ENCODE measurements around the gene CASP9.

DNA sequence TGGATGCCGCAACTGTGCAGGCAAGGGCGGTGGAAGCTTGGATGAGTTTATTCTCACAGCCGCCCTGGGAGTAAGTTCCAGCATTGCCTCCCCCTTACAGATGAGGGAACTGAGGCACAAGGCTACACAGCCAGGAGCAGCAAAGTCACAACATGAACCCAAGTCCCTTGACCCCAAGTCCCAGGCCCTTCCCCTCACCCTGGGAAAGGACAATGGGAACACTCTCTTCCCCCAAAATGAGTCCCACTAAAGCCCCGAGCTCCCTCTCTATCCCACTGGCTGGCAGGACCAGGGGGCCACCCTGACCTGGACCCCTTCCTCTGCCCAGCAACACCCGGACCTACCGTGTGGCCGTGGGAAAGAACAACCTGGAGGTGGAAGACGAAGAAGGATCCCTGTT lies 81.9 kb downstream of the CASP9 start:
- TF ChIP-seq RCOR2 (CRISPR knock-in tag; IDR thresholded peaks at IDR 0.05) (no peak), ZNF10 (CRISPR knock-in tag; IDR thresholded peaks at IDR 0.05; ENCODE audit: borderline replicate concordance, low read depth) (no peak), TCF7 (IDR thresholded peaks at IDR 0.05; ENCODE audit: low read depth) (no peak), SMARCE1 (IDR thresholded peaks at IDR 0.05; ENCODE audit: borderline replicate concordance) (no peak), EZH2 (conservative IDR thresholded peaks at IDR 0.05; ENCODE audit: low read depth, low read length) (no peak), POLR2AphosphoS5 (IDR thresholded peaks at IDR 0.05; ENCODE audit: low read depth, low read length) (no peak), JUN (CRISPR knock-in tag; IDR thresholded peaks at IDR 0.05) (no peak), HOXA7 (CRISPR knock-in tag; IDR thresholded peaks at IDR 0.05) (no peak)
- TF ChIP-seq, protein P1, sequence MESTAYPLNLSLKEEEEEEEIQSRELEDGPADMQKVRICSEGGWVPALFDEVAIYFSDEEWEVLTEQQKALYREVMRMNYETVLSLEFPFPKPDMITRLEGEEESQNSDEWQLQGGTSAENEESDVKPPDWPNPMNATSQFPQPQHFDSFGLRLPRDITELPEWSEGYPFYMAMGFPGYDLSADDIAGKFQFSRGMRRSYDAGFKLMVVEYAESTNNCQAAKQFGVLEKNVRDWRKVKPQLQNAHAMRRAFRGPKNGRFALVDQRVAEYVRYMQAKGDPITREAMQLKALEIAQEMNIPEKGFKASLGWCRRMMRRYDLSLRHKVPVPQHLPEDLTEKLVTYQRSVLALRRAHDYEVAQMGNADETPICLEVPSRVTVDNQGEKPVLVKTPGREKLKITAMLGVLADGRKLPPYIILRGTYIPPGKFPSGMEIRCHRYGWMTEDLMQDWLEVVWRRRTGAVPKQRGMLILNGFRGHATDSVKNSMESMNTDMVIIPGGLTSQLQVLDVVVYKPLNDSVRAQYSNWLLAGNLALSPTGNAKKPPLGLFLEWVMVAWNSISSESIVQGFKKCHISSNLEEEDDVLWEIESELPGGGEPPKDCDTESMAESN (CRISPR knock-in tag; conservative IDR thresholded peaks at IDR 0.05): no peak
- TF ChIP-seq, protein P2, sequence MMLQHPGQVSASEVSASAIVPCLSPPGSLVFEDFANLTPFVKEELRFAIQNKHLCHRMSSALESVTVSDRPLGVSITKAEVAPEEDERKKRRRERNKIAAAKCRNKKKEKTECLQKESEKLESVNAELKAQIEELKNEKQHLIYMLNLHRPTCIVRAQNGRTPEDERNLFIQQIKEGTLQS (CRISPR knock-in tag; IDR thresholded peaks at IDR 0.05): no peak
- TF ChIP-seq, protein P3, sequence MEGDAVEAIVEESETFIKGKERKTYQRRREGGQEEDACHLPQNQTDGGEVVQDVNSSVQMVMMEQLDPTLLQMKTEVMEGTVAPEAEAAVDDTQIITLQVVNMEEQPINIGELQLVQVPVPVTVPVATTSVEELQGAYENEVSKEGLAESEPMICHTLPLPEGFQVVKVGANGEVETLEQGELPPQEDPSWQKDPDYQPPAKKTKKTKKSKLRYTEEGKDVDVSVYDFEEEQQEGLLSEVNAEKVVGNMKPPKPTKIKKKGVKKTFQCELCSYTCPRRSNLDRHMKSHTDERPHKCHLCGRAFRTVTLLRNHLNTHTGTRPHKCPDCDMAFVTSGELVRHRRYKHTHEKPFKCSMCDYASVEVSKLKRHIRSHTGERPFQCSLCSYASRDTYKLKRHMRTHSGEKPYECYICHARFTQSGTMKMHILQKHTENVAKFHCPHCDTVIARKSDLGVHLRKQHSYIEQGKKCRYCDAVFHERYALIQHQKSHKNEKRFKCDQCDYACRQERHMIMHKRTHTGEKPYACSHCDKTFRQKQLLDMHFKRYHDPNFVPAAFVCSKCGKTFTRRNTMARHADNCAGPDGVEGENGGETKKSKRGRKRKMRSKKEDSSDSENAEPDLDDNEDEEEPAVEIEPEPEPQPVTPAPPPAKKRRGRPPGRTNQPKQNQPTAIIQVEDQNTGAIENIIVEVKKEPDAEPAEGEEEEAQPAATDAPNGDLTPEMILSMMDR (CRISPR knock-in tag; IDR thresholded peaks at IDR 0.05): no peak
- TF ChIP-seq, protein P4, sequence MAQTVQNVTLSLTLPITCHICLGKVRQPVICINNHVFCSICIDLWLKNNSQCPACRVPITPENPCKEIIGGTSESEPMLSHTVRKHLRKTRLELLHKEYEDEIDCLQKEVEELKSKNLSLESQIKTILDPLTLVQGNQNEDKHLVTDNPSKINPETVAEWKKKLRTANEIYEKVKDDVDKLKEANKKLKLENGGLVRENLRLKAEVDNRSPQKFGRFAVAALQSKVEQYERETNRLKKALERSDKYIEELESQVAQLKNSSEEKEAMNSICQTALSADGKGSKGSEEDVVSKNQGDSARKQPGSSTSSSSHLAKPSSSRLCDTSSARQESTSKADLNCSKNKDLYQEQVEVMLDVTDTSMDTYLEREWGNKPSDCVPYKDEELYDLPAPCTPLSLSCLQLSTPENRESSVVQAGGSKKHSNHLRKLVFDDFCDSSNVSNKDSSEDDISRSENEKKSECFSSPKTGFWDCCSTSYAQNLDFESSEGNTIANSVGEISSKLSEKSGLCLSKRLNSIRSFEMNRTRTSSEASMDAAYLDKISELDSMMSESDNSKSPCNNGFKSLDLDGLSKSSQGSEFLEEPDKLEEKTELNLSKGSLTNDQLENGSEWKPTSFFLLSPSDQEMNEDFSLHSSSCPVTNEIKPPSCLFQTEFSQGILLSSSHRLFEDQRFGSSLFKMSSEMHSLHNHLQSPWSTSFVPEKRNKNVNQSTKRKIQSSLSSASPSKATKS (CRISPR knock-in tag; IDR thresholded peaks at IDR 0.05): no peak
- TF ChIP-seq, protein P5, sequence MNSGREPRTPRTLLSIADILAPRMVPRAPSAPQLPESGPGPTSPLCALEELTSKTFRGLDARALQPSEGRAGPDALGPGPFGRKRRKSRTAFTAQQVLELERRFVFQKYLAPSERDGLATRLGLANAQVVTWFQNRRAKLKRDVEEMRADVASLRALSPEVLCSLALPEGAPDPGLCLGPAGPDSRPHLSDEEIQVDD (CRISPR knock-in tag; IDR thresholded peaks at IDR 0.05; ENCODE audit: borderline replicate concordance): no peak

Data from HepG2 (cell line).